ENCODE measurements around the gene ZNF697. TPM values are rescaled to one million over a fixed set of nuclear protein-coding genes. Genes with fewer than 3 reads are reported as not detected.

The ZNF697 gene
- total RNA-seq, 1 donor from 2014 or later, result 11.0 TPM

DNA sequence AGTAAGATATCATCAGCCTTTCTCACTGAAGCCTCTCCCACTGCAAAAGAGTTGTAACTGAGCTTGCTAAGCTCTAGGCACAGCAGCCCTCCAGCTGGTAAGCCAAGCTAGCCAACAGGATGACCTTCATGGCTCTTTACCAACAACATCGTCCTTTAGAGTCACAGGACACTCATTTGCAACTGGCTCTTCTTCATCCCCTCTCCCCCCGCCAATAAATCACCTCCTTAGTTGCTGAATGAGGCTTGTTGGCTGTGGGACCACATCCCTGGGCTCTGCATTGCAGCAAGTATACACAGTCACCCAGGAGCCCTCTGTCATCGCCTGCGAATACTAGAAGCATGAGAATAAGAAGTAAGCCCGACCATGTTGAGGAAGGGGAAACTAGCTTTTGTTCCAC lies 16.0 kb upstream of the ZNF697 start:
- no peak for DNase-seq (ENCODE audit: low spot score)

DNA sequence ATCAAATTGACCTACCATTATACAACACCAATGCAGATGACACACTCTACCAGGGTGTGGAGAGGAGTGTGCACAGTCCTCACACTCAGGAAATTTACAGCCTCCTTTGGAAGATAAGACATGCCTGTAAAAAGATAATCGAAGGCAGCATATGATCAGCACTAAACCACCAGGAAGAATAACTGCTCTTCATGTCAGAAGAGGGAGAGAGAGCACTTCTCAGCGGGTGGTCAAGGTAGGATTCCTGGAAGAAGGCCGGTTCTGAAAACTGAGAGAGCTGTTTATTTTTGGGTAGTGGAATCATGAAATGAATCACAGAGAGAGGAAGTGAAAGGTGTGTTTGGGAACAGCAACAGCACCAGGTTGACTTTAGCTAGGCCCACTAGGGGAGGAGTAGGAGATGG lies 14.0 kb upstream of the ZNF697 start:
- DNase-seq (ENCODE audit: low spot score), result no peak

DNA sequence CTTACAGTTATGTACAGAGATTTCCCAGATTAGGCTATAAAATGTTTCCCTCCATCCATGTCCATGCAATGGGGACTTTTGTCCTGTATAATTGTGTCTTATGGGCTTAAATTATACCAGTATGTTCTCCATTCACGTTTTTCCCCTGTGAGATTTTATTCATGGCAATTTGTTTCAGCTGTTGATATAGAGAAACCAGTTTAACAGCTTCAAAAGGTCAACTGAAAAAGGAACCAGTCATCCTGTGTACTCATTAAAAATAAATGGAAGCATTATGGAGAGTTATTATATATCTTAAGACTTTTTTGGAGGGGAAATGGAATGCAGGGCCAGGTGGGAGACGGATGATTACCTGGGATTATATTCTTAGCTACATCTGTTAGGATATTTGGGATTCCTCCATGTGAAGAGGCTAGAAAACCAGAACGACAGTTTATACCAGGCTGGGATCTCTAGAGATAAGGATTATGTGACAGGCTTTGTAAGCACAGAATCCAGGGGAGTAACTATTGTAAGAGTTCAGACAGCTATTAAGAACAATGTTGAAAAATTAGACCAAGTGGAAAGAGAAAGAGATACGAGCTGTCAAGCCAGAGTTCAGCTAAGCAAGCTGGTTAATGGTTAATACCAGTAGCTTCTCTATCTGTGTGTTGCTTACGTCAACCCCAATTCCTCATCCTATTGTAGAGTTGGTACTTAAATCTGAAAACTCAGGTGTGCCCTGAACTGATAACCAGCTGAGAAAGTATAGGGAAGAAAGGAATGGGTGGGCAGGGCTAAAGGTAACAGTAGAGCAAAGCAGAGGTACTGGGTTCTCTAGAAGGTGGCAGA lies 12.4 kb upstream of the ZNF697 start:
- no peak for DNase-seq (ENCODE audit: low spot score)

DNA sequence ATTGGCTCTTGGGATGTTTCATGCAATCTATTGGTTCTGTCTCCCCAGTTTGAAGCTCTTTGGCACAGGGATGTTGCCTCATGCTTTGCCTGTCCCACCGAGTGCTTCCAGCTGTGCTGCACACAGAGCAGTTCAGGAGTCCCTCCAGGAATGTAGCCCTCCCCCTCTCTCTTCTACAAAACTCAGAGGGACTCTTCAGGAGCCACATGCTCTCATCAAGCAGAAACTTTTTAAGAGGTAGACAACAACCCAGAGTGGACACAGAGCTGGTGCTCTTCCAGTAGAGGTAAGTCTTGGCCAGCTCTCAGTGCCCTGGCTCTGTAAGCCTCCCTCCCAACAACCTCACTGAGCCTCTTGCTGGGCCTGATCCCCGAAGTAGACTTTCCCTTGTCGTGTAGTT lies 11.6 kb upstream of the ZNF697 start:
- DNase-seq (ENCODE audit: low spot score), result no peak

DNA sequence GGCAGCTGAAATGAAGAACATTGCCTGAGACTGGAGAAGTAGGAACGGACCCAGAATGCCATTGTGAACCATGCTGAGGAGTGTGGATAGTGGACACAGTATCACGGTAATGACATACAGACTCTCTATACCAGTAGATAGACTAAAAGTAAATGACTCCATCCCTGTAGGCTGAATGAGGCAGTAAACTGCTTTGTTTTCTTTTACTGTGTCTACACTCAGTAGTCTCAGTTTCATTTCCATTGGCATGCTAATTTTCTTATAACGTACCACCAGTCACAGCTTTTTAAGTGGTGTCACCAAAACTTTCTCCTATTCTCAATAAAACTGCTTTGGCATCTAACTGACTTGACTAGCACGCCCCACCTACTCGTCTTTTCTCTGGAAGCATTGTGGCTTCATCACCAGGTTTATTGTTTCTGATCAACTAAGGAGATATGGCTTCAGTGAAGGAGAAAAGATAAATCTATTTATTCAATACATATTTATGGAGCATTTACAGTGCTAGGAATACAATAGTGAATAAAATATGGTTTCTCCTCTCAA lies 8.4 kb upstream of the ZNF697 start:
- no peak for DNase-seq (ENCODE audit: low spot score)

DNA sequence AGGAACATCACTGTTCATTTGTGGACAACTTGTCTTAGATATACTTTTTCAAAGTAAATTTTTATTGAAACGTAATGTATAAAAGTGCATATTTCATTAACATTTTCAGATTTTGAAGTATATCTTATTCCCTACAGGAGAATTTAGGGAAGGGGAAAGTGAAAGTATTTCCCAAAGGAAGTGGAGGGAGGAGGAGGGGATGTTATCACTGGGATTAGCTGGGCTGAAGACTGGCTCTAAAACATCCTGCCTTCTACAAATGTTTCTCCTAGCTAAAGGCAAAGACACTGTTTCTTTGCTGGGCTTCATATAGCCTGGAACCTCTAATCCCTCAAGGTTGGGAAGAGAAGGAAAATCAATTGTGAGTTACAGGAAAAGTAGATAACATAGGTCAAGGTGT lies 7.1 kb upstream of the ZNF697 start:
- DNase-seq (ENCODE audit: low spot score), result no peak

DNA sequence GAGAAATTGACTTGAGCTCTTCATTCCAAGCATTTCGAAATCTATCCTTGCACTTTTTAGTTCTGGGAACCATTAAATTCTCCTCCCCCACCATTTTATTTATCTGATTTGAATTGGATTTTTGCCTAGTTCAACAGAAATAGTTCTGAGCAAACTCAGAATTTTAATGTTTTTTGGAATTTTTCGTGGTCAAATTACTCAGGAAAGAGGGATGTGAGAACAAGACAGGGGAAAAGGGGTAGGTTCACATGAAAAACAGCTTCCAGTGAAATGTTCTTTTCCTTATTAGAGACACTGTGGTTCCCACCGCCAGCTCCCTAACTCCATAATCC lies 5.7 kb upstream of the ZNF697 start:
- DNase-seq (ENCODE audit: low spot score), result no peak

DNA sequence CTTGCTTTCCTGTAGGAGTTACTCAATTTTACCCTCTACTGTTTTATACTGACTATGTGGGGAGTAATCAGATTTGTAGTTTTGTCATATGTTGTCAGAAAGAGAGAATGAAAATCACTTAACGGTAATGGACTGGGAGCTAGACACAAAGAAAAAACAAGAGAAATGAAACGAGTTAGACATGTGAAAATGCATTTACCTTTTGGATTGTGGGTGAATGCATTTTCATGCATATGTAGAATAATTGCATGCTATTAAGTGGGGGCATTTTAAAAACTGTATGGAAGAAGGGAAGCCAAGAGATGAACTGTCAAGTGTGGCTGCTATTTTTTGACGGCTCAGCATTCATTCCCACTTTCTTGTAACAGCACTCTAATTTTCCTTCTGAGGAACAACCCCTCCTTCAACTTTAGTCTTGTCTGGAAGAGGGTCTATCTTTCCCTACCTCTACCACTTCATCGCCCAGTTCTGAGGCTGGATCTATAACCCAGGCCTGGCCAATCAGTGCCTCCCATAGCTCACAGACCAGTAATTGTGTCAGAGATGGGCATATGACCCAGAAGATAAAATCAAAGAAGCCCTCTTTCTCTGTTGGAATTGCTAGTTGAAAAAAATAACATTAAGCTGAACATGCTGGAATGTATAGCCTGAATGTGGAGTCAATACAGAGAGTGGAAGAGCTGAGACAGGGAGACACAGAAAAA lies 5.2 kb upstream of the ZNF697 start:
- DNase-seq (ENCODE audit: low spot score), result no peak

DNA sequence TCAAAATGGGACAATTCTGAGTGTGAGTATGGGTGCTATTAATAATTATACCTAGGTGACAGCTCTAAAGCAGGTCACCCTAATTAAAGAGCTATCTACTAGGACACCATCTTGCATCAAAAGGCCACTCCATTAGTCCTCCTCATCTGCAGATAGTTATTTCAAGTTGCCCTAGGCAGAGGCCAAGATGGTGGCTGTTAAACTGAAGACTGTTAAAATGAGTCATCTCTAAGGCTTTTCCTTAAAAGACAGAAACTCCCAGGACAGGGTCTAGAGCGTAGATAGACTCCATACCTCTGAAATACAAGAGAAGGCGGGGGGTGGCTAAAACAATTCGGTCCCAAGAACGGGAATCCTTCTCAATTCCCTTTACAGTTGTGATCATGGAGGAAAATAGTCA lies 4.5 kb upstream of the ZNF697 start:
- no peak for DNase-seq (ENCODE audit: low spot score)

DNA sequence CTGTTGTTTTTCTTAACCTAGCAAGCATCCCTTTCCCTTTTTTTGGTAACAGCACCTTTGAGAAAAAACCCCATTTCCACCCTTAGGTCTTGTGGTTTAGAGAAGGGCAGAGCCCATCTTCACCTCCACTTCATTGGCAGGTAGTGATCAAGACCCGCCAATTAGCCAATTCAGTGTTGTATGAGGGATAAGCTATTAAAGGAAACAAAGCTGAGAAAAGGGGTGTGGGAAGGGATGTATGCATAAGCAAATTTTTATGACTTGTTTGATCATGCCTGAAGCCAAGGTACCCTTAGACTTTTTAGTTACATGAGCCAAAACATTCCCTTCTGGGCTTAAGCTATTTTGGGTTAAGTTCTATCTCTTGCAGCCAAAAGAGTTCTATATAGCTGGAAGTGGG lies 3.6 kb upstream of the ZNF697 start:
- no peak for DNase-seq (ENCODE audit: low spot score)

DNA sequence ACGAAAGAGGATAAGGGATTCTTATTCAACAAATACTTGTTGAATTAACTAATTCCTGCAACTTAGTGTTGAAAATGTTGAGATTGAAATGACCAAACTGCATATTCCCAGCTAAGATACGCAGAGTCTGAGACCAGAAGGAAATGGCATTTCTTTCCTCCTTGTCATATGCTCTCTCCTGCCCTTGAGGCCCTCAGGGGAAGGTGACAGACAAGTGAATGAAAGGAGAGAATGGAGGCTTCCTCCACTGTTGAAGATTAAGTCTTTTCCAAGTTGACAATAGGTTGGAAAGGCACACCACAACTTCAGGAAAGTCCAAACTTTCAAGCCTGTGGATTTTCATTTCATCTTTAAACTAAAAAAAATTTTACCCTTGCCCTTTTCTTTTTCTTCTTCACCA lies 3.1 kb upstream of the ZNF697 start:
- no peak for DNase-seq (ENCODE audit: low spot score)

DNA sequence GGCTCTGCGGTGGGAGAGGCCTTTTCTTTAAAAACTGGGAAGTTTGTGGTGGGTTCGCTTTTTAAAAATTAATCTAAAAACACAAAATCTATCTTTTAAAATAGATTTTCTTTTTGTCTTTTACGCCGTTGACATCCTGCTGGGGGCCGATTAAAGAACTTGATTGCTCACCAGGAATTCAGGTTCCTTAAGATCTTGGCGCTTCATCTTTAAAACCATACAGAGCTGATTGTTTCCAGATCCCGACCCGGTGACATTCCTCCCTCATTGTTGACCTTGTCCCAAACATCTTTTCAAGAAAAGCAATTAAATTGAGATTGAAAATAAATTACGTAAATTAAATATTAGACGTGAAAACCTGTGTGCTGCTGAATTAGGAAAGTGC lies 546 bp upstream of the ZNF697 start:
- DNase-seq (ENCODE audit: low spot score), result no peak

DNA sequence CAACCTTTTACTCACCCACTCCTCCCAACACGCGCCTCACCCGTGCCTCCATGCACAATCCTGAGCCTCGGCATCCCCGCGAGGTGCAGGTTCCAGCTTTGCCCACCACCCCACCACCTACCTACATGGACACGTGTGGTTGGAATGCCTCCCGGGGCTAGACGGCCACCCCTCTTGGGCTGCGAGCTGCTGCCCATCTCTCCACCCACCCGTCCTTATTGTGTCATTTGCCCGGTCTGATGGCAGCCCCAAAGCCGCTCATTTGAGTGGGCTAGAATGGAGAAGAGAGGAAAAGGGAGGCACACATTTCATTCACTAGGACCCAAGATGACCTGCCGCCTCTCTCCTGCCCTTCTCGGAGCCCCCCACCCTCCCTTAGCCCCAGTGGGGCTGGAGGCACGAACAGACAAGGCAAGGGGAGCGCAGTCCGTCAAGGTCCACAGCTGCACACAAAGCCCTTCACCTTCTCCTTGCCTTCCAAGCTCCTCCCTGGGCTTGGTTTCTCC lies 785 bp downstream of the ZNF697 start:
- no peak for DNase-seq (ENCODE audit: low spot score)

DNA sequence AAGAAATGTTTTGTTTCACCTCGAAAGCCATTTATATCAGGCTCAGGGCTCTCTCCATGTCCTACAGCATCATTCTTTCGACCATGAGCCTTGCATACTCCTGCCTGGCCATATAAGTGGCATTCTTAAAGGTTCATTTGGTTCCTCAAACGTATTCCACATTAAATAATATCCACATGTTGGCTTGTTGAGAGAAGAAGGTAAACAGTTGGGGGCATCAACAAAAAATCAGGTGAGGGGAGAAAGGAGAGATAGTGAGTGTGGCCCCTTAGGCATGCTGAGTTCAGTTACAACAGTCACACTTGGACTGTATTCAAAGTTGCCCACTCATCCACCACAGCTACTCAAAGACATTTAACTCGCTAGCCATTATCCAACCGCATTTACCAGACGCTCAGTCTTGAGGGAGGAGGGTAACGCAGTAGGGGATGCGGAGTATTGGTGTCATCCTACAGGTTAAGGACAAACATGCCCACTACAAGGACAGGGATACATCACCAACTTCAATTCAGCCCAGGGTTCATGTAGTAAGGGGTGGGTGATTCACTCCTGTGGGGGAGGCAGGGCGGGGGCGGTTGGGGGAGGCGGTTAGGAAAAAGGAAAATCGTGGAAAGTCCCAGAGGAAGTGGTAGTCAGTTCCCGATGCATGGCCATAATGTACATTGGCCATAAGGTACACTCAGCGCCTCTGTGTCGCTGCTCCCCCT lies 1.4 kb downstream of the ZNF697 start:
- DNase-seq (ENCODE audit: low spot score), result no peak

DNA sequence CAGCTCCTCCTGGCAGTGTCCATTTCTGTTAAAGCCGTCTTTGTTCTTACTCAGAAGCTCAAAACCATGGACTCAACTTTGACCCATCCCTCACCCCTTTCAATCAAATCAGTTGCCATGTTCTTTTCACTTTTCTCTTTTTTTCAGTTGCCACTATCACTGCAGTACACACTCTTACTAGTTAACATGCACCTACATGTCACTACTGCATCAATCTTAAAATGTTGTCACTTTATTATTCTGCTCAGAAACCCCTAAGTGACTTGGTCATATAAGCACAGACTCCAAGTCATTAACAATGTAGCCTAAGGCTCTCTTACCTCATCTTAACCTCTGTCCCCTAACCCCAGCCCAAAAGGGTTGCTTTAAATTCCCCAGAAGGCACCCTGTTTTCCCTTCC lies 9.0 kb downstream of the ZNF697 start:
- no peak for DNase-seq (ENCODE audit: low spot score)

DNA sequence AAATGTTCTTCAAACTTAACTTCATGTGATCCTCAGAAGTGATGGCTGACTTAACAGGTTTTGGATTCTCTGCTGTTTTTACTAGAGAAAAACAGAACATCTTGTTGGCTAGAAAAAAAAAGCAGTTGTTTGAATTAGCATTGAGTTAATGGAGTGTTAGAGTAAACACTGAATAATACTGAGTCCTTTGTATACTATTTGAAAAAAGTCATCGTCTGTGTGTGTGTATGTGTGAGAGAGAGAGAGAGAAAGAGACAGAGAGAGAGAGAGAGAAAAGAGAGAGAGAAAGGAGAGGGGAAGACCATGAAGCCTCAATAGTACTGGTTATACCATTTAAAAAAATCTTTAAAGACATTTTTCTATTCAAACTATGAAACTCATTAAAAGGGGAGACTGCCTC lies 10.4 kb downstream of the ZNF697 start:
- no peak for DNase-seq (ENCODE audit: low spot score)

DNA sequence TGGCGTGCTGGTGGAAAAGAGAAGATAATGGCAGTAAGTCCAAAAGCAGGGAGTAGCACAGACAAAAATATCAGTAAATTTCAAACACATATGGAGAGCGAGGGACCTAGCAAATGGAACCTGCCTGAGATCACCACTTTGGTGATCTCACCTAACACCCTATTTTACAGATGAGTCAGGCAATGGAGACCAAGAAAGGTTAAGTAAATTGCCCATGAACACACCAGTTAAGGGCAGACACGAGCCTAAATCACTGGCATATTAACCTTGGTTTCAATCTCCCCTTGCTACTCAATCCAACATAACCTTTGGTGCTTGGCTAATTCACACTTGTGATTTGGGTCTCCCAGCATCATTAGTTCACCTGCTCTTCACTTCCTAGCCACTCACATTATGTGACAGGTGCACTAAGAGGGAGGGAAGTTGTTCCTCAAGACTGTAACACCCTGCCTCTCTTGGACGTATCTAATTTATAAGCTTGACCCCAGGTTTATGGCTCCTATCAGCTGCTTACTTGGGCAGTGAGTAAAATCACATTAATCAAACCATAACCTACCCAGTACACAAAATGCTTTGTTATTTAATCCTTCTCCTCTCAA lies 11.5 kb downstream of the ZNF697 start:
- DNase-seq (ENCODE audit: low spot score), result no peak

DNA sequence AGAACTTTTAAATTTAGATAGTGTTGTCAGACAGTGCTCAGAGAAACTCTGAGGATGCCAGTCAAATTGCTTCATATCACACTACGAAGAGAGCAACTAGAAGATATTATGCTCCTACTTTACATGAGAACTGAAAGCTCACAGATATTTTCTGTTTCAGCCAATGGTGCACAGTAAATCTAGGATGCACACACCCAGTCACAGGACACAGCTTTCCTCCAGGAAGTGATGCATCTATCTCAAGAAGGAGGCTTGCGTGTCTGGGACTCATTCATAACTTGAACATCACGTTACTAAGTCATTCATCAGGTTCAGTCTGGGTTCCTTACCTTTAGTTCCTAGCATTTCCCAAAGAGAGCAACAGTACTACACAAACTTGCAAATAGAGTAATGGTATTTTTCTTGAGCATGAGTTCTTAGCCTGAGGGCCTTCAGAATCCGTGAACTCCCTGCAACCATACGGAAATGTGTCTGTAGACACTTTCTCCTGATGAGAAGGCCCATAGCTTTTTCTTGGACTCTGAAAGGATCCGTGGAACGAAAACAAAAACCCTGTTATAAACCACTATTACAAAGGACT lies 12.2 kb downstream of the ZNF697 start:
- DNase-seq (ENCODE audit: low spot score), result no peak

DNA sequence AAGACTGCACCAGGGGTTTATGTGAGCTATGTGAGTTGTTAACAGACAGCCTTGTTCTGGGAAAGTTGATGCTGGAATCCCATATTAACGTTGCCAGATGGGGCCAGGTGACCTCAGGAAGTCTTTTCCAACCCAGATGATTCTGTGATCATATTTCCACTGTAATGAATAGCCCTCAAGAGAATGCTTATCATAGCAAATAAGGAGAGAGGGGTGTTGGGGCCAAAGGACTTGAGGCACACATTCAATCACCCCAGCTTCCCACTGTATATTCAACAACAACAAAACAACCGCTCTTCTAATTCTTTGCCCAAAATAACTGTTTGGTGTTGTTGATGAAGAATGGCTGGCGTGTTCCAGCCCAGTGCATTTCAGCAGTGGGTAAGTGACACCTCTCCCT lies 14.1 kb downstream of the ZNF697 start:
- no peak for DNase-seq (ENCODE audit: low spot score)

DNA sequence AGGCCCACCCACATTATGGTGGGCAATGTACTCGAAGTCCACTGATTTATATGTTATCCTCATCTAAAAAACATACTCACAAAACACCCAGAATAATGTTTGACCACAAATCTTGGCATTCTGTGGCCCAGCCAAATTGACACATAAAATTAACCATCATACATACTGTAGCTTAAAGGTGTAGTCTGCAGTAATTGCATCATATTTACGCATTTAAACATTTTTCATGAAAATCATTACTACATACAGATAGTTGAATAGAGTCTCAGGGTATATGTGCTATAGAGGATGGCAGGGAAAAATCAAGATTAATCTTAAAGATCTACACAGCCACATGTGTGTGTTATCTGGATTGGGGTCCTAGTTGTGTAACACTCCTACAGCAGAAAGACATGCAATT lies 14.5 kb downstream of the ZNF697 start:
- no peak for DNase-seq (ENCODE audit: low spot score)

DNA sequence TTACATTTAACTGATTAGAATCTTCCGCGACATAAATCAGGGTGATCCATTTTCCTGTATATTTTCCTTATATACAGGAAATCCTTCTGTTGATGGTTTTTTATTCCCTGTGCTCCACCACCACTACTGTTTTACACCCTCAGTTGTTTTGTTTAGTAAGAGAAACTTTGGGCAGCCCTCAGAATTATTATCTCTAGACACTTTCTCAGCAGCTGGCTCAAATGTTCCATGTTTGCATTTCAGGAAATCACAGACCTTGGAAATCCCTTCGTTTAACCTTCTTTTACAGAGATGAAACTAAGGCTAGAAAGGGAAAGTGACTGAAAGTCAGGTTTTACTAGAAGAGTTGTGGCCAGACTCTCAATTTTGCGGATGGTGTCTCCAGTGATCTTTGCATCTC lies 15.2 kb downstream of the ZNF697 start:
- no peak for DNase-seq (ENCODE audit: low spot score)

Measured in mesenteric fat pad (tissue), 1 donor.